Ovary (tissue), 9 donors: ENCODE measurements around the gene NADSYN1. TPM values are rescaled to one million over a fixed set of nuclear protein-coding genes. Genes with fewer than 3 reads are reported as not detected.
A peak's percentile ranks its signal among the peaks of the same experiment; 100 is the strongest.

Experiments used
- DNase-seq, 5 donors: peaks; one replicate each; pipeline ENCODE4 v3.0.0-alpha.2; 2019 to 2020
- H3K27ac ChIP-seq, 2 donors: fragments of 200-600 bp; one replicate each; pipeline versions ENCODE4 v1.5.1 to v1.8.0; 2019 to 2022
- H3K27me3 ChIP-seq: fragments of 200-600 bp; one replicate; pipeline ENCODE4 v1.8.0; 2022
- H3K36me3 ChIP-seq: fragments of 200-600 bp; sonication (generic); one replicate; pipeline ENCODE4 v1.5.1; 2019
- H3K4me1 ChIP-seq: one replicate; pipeline ENCODE4 v1.8.1; 2013; ENCODE audit warnings: mild to moderate bottlenecking, moderate library complexity; ENCODE audit not compliant: insufficient read depth
- H3K4me3 ChIP-seq: fragments of 200-600 bp; sonication (generic); one replicate; pipeline ENCODE4 v1.5.1; 2017
- H3K9me3 ChIP-seq, 2 donors: fragments of 200-600 bp in 1 of 2; sonication (generic) in 1 of 2; one replicate each; pipeline versions ENCODE4 v1.5.1 to v1.8.1; 2013 to 2019; ENCODE audit warnings: mild to moderate bottlenecking in 1 of 2, moderate library complexity in 1 of 2
- EP300 ChIP-seq: sonication (generic); formaldehyde crosslinking; IDR thresholded peaks from one replicate; pipeline ENCODE4 v1.6.1; 2017; ENCODE audit warnings: antibody characterized with exemption
- POLR2A ChIP-seq: fragments of 450-650 bp; IDR thresholded peaks from one replicate; pipeline ENCODE4 v1.6.1; 2017; ENCODE audit warnings: antibody characterized with exemption, mild to moderate bottlenecking, moderate library complexity
- WGBS, 3 donors: extraction: QIAGEN DNeasy Blood & Tissue Kit in 1 of 3; methylation state at CpG; one replicate each; pipeline versions ENCODE4 v1.1.5 to v1.1.7; 2013 to 2017; 5-methylcytosine and 5-hydroxymethylcytosine counted together
- intact Hi-C, 4 donors: fragments of 100-400 bp; cut with DNase I; formaldehyde crosslinking; loops; one replicate each; pipeline versions ENCODE4 v1.11.0 to v1.15.1; 2022 to 2023
- polyA plus RNA-seq, 2 donors: library from polyadenylated mRNA; stranded (reverse); fragments of 200-250 nt in 1 of 2; fragments of 350-450 nt in 1 of 2; fragmentation: Illumina TruSeq in 1 of 2; extraction: RNeasy Lipid Tissue Mini Kit (QIAGEN cat#74804) in 1 of 2; gene quantifications; one replicate each; pipeline ENCODE4 v1.2.3, GENCODE V29; 2013 to 2014
- total RNA-seq, 7 donors: library from RNA; depleted of rRNA in 2 of 7; stranded (reverse); fragments of >200 nt in 2 of 7; fragmentation: NEBNext Ultra II Directional in 3 of 7; extraction: Animal tissue kit (Norgen Biotek cat#: 25700) in 3 of 7; gene quantifications; one replicate each; pipeline versions ENCODE4 v1.1.0 to v1.2.4, GENCODE V29; 2016 to 2023
- TF ChIP-seq, protein P1 (sequence below), 3 donors: fragments of 450-650 bp in 2 of 3; fragments of 200-600 bp in 1 of 3; IDR thresholded peaks; one replicate each; pipeline versions ENCODE4 v1.5.1 to v1.8.0; 2016 to 2022; ENCODE audit warnings: antibody characterized with exemption in 3 of 3, mild to moderate bottlenecking in 1 of 3
- donor health status: DM: no; HTN: no; CAD: no; lungs with moderate emphysema.
- donor health status: DM: no; HTN: no; CAD: no.
- donor health status: Bipolar disorder and iron deficiency.
- donor health status: DM: yes; HTN: yes; CAD: no.
- donor health status: DM: no; HTN: no; CAD: no.
- donor health status: DM: yes; HTN: yes; CAD: no.

NADSYN1 gene
- total and polyA plus RNA-seq, 9 donors: 30.8 to 69.0 (median 49.6) TPM

GRCh38 chr11:71459767-71460320 lies 6.8 kb downstream of the NADSYN1 start:
- Histone ChIP-seq H3K4me3 (no peak overlapping the region), H3K9me3 (no peaks in the 10 kb centered on the region), H3K36me3 (no peaks in the 10 kb centered on the region)

GRCh38 chr11:71461696-71462095 lies 8.7 kb downstream of the NADSYN1 start:
- TF ChIP-seq POLR2A: no peak
- TF ChIP-seq EP300: no peak
- TF ChIP-seq, protein P1, sequence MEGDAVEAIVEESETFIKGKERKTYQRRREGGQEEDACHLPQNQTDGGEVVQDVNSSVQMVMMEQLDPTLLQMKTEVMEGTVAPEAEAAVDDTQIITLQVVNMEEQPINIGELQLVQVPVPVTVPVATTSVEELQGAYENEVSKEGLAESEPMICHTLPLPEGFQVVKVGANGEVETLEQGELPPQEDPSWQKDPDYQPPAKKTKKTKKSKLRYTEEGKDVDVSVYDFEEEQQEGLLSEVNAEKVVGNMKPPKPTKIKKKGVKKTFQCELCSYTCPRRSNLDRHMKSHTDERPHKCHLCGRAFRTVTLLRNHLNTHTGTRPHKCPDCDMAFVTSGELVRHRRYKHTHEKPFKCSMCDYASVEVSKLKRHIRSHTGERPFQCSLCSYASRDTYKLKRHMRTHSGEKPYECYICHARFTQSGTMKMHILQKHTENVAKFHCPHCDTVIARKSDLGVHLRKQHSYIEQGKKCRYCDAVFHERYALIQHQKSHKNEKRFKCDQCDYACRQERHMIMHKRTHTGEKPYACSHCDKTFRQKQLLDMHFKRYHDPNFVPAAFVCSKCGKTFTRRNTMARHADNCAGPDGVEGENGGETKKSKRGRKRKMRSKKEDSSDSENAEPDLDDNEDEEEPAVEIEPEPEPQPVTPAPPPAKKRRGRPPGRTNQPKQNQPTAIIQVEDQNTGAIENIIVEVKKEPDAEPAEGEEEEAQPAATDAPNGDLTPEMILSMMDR (IDR thresholded peaks at IDR 0.05): no peak
- H3K27me3 ChIP-seq: no peaks in the 10 kb centered on the region
- H3K4me3 ChIP-seq: no peak overlapping the region
- H3K9me3 ChIP-seq: no peaks in the 10 kb centered on the region
- H3K36me3 ChIP-seq: no peaks in the 10 kb centered on the region
- no peaks in the 10 kb centered on the region for H3K4me1 ChIP-seq
- H3K27ac ChIP-seq: no peak overlapping the region
- no peak for DNase-seq
- 87 to 93% (median 90%) methylated on average over 9 of the region's 9 CpGs for WGBS, 3 donors
- intact Hi-C loops: no loop called here

More at GRCh38 chr11:71459767-71460320, 6.8 kb downstream of the NADSYN1 start:
- H3K4me1 ChIP-seq: no peaks in the 10 kb centered on the region
- DNase-seq: peak in 1 of 5 donors; percentile 30
- no peaks in the 10 kb centered on the region for H3K27me3 ChIP-seq
- no peak overlapping the region for H3K27ac ChIP-seq
- 64 to 74% (median 72%) methylated on average over 11 of the region's 11 CpGs for WGBS, 3 donors
- TF ChIP-seq EP300: no peak
- TF ChIP-seq, protein P1 (IDR thresholded peaks at IDR 0.05): no peak
- TF ChIP-seq POLR2A: no peak
- intact Hi-C loops: no loop called here

GRCh38 chr11:71462726-71463125 lies 9.7 kb downstream of the NADSYN1 start:
- H3K36me3 ChIP-seq: no peaks in the 10 kb centered on the region
- WGBS, 3 donors: 89 to 94% (median 90%) methylated on average over 11 of the region's 11 CpGs
- no peak for DNase-seq

GRCh38 chr11:71463331-71464211 lies 10.6 kb downstream of the NADSYN1 start:
- no peak for TF ChIP-seq POLR2A
- TF ChIP-seq, protein P1 (IDR thresholded peaks at IDR 0.05): no peak
- TF ChIP-seq EP300: no peak

More at GRCh38 chr11:71462726-71463125, 9.7 kb downstream of the NADSYN1 start:
- no peaks in the 10 kb centered on the region for H3K27me3 ChIP-seq
- H3K4me3 ChIP-seq: no peak overlapping the region
- no peak overlapping the region for H3K27ac ChIP-seq
- intact Hi-C loops: no loop called here
- H3K9me3 ChIP-seq: no peaks in the 10 kb centered on the region
- no peaks in the 10 kb centered on the region for H3K4me1 ChIP-seq
- TF ChIP-seq, protein P1 (IDR thresholded peaks at IDR 0.05): no peak
- TF ChIP-seq POLR2A (no peak), EP300 (no peak)

More at GRCh38 chr11:71463331-71464211, 10.6 kb downstream of the NADSYN1 start:
- no peak overlapping the region for H3K27ac ChIP-seq
- WGBS, 3 donors: 91 to 95% (median 95%) methylated on average over 33 to 34 of the region's 34 CpGs
- no peak overlapping the region for H3K4me3 ChIP-seq
- intact Hi-C loops: no loop called here
- DNase-seq: no peak
- H3K9me3 ChIP-seq: no peaks in the 10 kb centered on the region
- no peaks in the 10 kb centered on the region for H3K36me3 ChIP-seq
- no peaks in the 10 kb centered on the region for H3K27me3 ChIP-seq
- no peaks in the 10 kb centered on the region for H3K4me1 ChIP-seq
